HepG2 (cell line): ENCODE results near the gene PRICKLE3. TPM values are rescaled to one million over a fixed set of nuclear protein-coding genes. Genes with fewer than 3 reads are reported as not detected.

ENCODE experiments used
- CCAR2 ChIP-seq: fragments of 200-400 bp; formaldehyde crosslinking; optimal IDR thresholded peaks from 2 replicates; pipeline ENCODE3; 2018; ENCODE audit warnings: low read depth, mild to moderate bottlenecking, low read length, moderate library complexity
- DDIT3 ChIP-seq: sonication (generic); formaldehyde crosslinking; IDR thresholded peaks from 2 replicates; pipeline ENCODE4 v1.4.0; 2020; ENCODE audit warnings: mild to moderate bottlenecking, missing genetic modification reagents
- DMAP1 ChIP-seq: IDR thresholded peaks from 2 replicates; pipeline ENCODE4 v1.6.1; 2016
- GTF3A ChIP-seq: sonication (generic); formaldehyde crosslinking; conservative IDR thresholded peaks from 2 replicates; pipeline ENCODE4 v1.4.0; 2020; ENCODE audit warnings: mild to moderate bottlenecking, missing genetic modification reagents
- SMYD3 ChIP-seq: sonication (generic); formaldehyde crosslinking; IDR thresholded peaks from 2 replicates; pipeline ENCODE4 v1.8.1; 2023; ENCODE audit warnings: mild to moderate bottlenecking, missing genetic modification reagents
- SP1 ChIP-seq, 2 experiments: fragments of 450-650 bp in 1 of 2; sonication (generic) in 1 of 2; formaldehyde crosslinking in 1 of 2; IDR thresholded peaks; 2 replicates each; pipeline versions ENCODE4 v1.4.0 to v1.6.1; 2016 to 2020; ENCODE audit warnings: missing genetic modification reagents in 1 of 2
- U2AF2 ChIP-seq: fragments of 200-400 bp; formaldehyde crosslinking; IDR thresholded peaks from 2 replicates; pipeline ENCODE4 v1.6.1; 2017; ENCODE audit warnings: low read depth, mild to moderate bottlenecking, low read length
- YY1 ChIP-seq: IDR thresholded peaks from 2 replicates; pipeline ENCODE4 v1.6.1; 2011; ENCODE audit warnings: low read length, low read depth, moderate library complexity, mild to moderate bottlenecking; ENCODE audit not compliant: insufficient read depth, insufficient replicate concordance
- ZBTB3 ChIP-seq: sonication (generic); formaldehyde crosslinking; IDR thresholded peaks from 2 replicates; pipeline ENCODE4 v1.4.0; 2020; ENCODE audit warnings: low read depth, mild to moderate bottlenecking, moderate library complexity, missing genetic modification reagents, borderline replicate concordance
- ZFP1 ChIP-seq: IDR thresholded peaks from 2 replicates; pipeline ENCODE4 v1.6.1; 2016
- ZFP82 ChIP-seq: sonication (generic); formaldehyde crosslinking; IDR thresholded peaks from 2 replicates; pipeline ENCODE4 v1.5.1; 2020; ENCODE audit warnings: mild to moderate bottlenecking, missing genetic modification reagents, borderline replicate concordance
- ZNF317 ChIP-seq: sonication (generic); formaldehyde crosslinking; IDR thresholded peaks from 2 replicates; pipeline ENCODE4 v1.5.0; 2020; ENCODE audit warnings: mild to moderate bottlenecking, missing genetic modification reagents
- ZNF362 ChIP-seq: sonication (generic); formaldehyde crosslinking; IDR thresholded peaks from 2 replicates; pipeline ENCODE4 v1.4.0; 2020; ENCODE audit warnings: missing genetic modification reagents, mild to moderate bottlenecking, borderline replicate concordance
- ZNF441 ChIP-seq: sonication (generic); formaldehyde crosslinking; IDR thresholded peaks from 2 replicates; pipeline ENCODE4 v1.7.0; 2021; ENCODE audit warnings: missing genetic modification reagents, borderline replicate concordance
- ZNF468 ChIP-seq: sonication (generic); formaldehyde crosslinking; IDR thresholded peaks from 2 replicates; pipeline ENCODE4 v1.8.0; 2022; ENCODE audit warnings: mild to moderate bottlenecking, moderate library complexity, missing genetic modification reagents
- ZNF563 ChIP-seq: sonication (generic); formaldehyde crosslinking; IDR thresholded peaks from 2 replicates; pipeline ENCODE4 v1.8.0; 2022; ENCODE audit warnings: mild to moderate bottlenecking, moderate library complexity, missing genetic modification reagents
- ZNF574 ChIP-seq: sonication (generic); formaldehyde crosslinking; IDR thresholded peaks from 2 replicates; pipeline ENCODE4 v1.4.0; 2020; ENCODE audit warnings: missing genetic modification reagents
- polyA plus RNA-seq, 8 experiments: library from polyadenylated mRNA; depleted of rRNA in 3 of 8; stranded (reverse) in 7 of 8; unstranded in 1 of 8; fragments of >200 nt; fragmentation: Illumina TruSeq in 4 of 8; extraction: Trizol in 4 of 8; gene quantifications; 2 replicates each; pipeline versions ENCODE4 v1.2.1 to v1.2.3, GENCODE V29; 2011 to 2016; ENCODE audit warnings: low read depth in 4 of 8, missing spikeins in 1 of 8, mixed read lengths in 1 of 8; ENCODE audit not compliant: insufficient read depth in 1 of 8
- total RNA-seq, 5 experiments: library from RNA; depleted of rRNA; stranded (reverse); fragments of >200 nt; fragmentation: Illumina TruSeq; extraction: Trizol; gene quantifications; 2 replicates each; pipeline ENCODE4 v1.2.3, GENCODE V29; 2016; ENCODE audit warnings: low read depth in 1 of 5
- TF ChIP-seq, protein P1 (sequence below): sonication (generic); formaldehyde crosslinking; IDR thresholded peaks from 2 replicates; pipeline ENCODE4 v1.5.0; 2020; ENCODE audit warnings: mild to moderate bottlenecking, missing genetic modification reagents
- TF ChIP-seq, protein P2 (sequence below): sonication (generic); formaldehyde crosslinking; IDR thresholded peaks from 2 replicates; pipeline ENCODE4 v1.8.1; 2022; ENCODE audit warnings: low read depth, mild to moderate bottlenecking, missing genetic modification reagents

PRICKLE3 gene
- total and polyA plus RNA-seq, 2 of the 13 experiments (the other 11 are each of a cell fraction or from before 2014, with no cell fraction given) = 2.6 TPM

- TF ChIP-seq ZFP1 (CRISPR knock-in tag) (peak; percentile 14; the same call in 1 of the 2 replicates), GTF3A (CRISPR knock-in tag) (no peak), SP1 (IDR thresholded peaks at IDR 0.05) (no peak), SP1 (CRISPR knock-in tag; IDR thresholded peaks at IDR 0.05) (peak; percentile 73), ZNF317 (CRISPR knock-in tag) (no peak), ZNF574 (peak; percentile 82), ZNF362 (CRISPR knock-in tag) (no peak; the same call in 1 of the 2 replicates), SMYD3 (no peak), YY1 (peak; percentile 88), ZNF468 (CRISPR knock-in tag) (no peak), ZFP82 (no peak), ZNF441 (CRISPR knock-in tag) (peak; percentile 88; the same call in 1 of the 2 replicates), DDIT3 (CRISPR knock-in tag) (no peak), DMAP1 (CRISPR knock-in tag) (peak; percentile 21; the same call in 1 of the 2 replicates), ZBTB3 (CRISPR knock-in tag) (no peak), U2AF2 (no peak), CCAR2 (no peak), ZNF563 (CRISPR knock-in tag) (peak; percentile 95)
- TF ChIP-seq, protein P1, sequence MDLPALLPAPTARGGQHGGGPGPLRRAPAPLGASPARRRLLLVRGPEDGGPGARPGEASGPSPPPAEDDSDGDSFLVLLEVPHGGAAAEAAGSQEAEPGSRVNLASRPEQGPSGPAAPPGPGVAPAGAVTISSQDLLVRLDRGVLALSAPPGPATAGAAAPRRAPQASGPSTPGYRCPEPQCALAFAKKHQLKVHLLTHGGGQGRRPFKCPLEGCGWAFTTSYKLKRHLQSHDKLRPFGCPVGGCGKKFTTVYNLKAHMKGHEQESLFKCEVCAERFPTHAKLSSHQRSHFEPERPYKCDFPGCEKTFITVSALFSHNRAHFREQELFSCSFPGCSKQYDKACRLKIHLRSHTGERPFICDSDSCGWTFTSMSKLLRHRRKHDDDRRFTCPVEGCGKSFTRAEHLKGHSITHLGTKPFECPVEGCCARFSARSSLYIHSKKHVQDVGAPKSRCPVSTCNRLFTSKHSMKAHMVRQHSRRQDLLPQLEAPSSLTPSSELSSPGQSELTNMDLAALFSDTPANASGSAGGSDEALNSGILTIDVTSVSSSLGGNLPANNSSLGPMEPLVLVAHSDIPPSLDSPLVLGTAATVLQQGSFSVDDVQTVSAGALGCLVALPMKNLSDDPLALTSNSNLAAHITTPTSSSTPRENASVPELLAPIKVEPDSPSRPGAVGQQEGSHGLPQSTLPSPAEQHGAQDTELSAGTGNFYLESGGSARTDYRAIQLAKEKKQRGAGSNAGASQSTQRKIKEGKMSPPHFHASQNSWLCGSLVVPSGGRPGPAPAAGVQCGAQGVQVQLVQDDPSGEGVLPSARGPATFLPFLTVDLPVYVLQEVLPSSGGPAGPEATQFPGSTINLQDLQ = no peak
- TF ChIP-seq, protein P2, sequence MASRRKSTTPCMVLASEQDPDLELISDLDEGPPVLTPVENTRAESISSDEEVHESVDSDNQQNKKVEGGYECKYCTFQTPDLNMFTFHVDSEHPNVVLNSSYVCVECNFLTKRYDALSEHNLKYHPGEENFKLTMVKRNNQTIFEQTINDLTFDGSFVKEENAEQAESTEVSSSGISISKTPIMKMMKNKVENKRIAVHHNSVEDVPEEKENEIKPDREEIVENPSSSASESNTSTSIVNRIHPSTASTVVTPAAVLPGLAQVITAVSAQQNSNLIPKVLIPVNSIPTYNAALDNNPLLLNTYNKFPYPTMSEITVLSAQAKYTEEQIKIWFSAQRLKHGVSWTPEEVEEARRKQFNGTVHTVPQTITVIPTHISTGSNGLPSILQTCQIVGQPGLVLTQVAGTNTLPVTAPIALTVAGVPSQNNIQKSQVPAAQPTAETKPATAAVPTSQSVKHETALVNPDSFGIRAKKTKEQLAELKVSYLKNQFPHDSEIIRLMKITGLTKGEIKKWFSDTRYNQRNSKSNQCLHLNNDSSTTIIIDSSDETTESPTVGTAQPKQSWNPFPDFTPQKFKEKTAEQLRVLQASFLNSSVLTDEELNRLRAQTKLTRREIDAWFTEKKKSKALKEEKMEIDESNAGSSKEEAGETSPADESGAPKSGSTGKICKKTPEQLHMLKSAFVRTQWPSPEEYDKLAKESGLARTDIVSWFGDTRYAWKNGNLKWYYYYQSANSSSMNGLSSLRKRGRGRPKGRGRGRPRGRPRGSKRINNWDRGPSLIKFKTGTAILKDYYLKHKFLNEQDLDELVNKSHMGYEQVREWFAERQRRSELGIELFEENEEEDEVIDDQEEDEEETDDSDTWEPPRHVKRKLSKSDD (CRISPR knock-in tag) = peak; percentile 86
Observed at GRCh38 chrX:49199906-49200771, 14.0 kb upstream of the PRICKLE3 start, which contains the start of gene SYP (continued).
